Measurements from ENCODE around the gene ALDH3A1.
A peak's percentile ranks its signal among the peaks of the same experiment; 100 is the strongest.

ALDH3A1 gene

GRCh38 chr17:19724501-19725420, 23.3 kb downstream of the ALDH3A1 start:
- no peak for TF ChIP-seq CTCF (IDR thresholded peaks at IDR 0.05)
- Histone ChIP-seq H3K4me1 (peaks cover 29% of the 10 kb centered on the region), H3K4me3 (ENCODE audit: low read depth, low read length) (no peak overlapping the region), H3K9me3 (ENCODE audit: control insufficient read depth, low read length) (no peaks in the 10 kb centered on the region), H3K36me3 (ENCODE audit: control insufficient read depth, insufficient read depth, low read length) (no peaks in the 10 kb centered on the region), H3K27ac (no peak overlapping the region), H3K79me2 (no peaks in the 10 kb centered on the region), H3K9ac (peak overlapping the region; percentile 19), H3K27me3 (ENCODE audit: control insufficient read depth, insufficient read depth, low read length) (no peaks in the 10 kb centered on the region), H3K4me2 (ENCODE audit: low read length) (no peak overlapping the region), H2AFZ (peak overlapping the region; percentile 98)

- Histone ChIP-seq H3K4me3 (ENCODE audit: low read depth, low read length) (no peak overlapping the region), H3K4me2 (ENCODE audit: low read length) (no peak overlapping the region), H3K4me1 (peaks cover 29% of the 10 kb centered on the region), H3K79me2 (no peaks in the 10 kb centered on the region), H3K9me3 (ENCODE audit: control insufficient read depth, low read length) (no peaks in the 10 kb centered on the region), H3K36me3 (ENCODE audit: control insufficient read depth, insufficient read depth, low read length) (no peaks in the 10 kb centered on the region), H3K27ac (no peak overlapping the region), H3K9ac (no peak overlapping the region), H3K27me3 (ENCODE audit: control insufficient read depth, insufficient read depth, low read length) (no peaks in the 10 kb centered on the region), H2AFZ (peak overlapping the region; percentile 98)
- TF ChIP-seq CTCF (IDR thresholded peaks at IDR 0.05) = no peak
Observed at GRCh38 chr17:19723964-19724363, 24.1 kb downstream of the ALDH3A1 start.

GRCh38 chr17:19720631-19721426, 27.3 kb downstream of the ALDH3A1 start:
- no peaks in the 10 kb centered on the region for H3K79me2 ChIP-seq
- H2AFZ ChIP-seq = peak overlapping the region; percentile 42
- no peaks in the 10 kb centered on the region for H3K27me3 ChIP-seq (ENCODE audit: control insufficient read depth, insufficient read depth, low read length)
- H3K36me3 ChIP-seq (ENCODE audit: control insufficient read depth, insufficient read depth, low read length) = no peaks in the 10 kb centered on the region
- TF ChIP-seq CTCF (IDR thresholded peaks at IDR 0.05) = no peak
- H3K4me1 ChIP-seq = peaks cover 15% of the 10 kb centered on the region
- no peak overlapping the region for H3K27ac ChIP-seq
- no peaks in the 10 kb centered on the region for H3K9me3 ChIP-seq (ENCODE audit: control insufficient read depth, low read length)
- H3K9ac ChIP-seq = no peak overlapping the region
- H3K4me2 ChIP-seq (ENCODE audit: low read length) = no peak overlapping the region
- H3K4me3 ChIP-seq (ENCODE audit: low read depth, low read length) = no peak overlapping the region

GRCh38 chr17:19720210-19720475, 28.0 kb downstream of the ALDH3A1 start:
- H3K27ac ChIP-seq = no peak overlapping the region
- no peaks in the 10 kb centered on the region for H3K27me3 ChIP-seq (ENCODE audit: control insufficient read depth, insufficient read depth, low read length)
- H3K4me1 ChIP-seq = peaks cover 15% of the 10 kb centered on the region

More at GRCh38 chr17:19720210-19720475, 28.0 kb downstream of the ALDH3A1 start:
- Histone ChIP-seq H3K79me2 (no peaks in the 10 kb centered on the region), H3K9me3 (ENCODE audit: control insufficient read depth, low read length) (no peaks in the 10 kb centered on the region), H3K4me3 (ENCODE audit: low read depth, low read length) (no peak overlapping the region), H3K4me2 (ENCODE audit: low read length) (no peak overlapping the region), H3K9ac (no peak overlapping the region), H3K36me3 (ENCODE audit: control insufficient read depth, insufficient read depth, low read length) (no peaks in the 10 kb centered on the region), H2AFZ (no peak overlapping the region)
- TF ChIP-seq CTCF (IDR thresholded peaks at IDR 0.05) = no peak

All from parathyroid adenoma (tissue), 2 donors.